DMS79 (cell line): Measurements from ENCODE around the gene EPHB3.

Experiments
- DNase-seq: peaks from one replicate; lab custom pipeline; 2025; lab: John Stamatoyannopoulos, UW

The EPHB3 gene

DNA sequence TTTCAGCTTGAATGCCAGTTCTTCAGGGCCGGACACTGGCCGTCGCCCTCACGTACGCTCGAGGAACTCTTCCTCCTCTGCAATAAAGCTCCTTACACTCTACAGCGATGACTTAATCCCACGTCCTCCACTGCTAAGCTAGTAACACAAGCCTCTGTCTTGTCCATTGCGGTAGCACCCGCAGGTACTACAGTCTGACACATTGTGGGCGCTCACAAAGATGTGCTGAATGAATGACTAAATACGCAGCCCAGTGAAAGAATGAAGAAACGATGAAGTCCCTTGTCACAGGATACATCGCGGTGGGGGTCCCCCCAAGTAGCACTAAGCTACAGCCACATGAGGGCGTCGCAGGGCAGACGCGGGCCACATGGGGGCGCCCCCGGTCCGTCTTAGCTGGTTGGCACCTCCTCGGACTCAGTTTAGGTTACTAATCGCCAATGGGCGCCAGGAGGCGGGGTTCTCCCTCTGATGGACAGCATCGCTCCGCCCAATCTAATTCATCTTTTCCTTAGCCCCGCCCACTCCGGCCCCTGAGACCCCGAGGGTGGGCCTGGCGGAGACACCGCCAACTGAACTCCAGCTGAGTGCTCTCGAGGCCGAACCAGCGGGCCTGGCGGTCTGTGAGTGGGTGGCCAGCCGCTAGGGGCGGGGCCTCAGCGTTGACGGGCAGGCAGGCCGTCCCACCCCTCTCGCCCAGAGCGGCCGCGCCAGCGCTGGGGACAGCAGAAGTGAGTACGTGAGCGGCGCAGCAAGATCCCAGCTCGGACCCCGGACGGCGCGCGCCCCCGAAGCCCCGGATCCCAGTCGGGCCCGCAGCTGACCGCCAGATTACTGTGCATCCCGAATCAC, at the start of gene EPHB3:
Gene EPHB3, plus strand, starts transcription at position 725 of the 852 bp plus-strand sequence. CDS start 451 bp downstream, outside the sequence.
- peak; percentile 97 for DNase-seq

GRCh38 chr3:184512621-184513020, 49.0 kb upstream of the EPHB3 start:
- DNase-seq = no peak

GRCh38 chr3:184513276-184514170, 48.1 kb upstream of the EPHB3 start:
- DNase-seq = peak; percentile 49

DNA sequence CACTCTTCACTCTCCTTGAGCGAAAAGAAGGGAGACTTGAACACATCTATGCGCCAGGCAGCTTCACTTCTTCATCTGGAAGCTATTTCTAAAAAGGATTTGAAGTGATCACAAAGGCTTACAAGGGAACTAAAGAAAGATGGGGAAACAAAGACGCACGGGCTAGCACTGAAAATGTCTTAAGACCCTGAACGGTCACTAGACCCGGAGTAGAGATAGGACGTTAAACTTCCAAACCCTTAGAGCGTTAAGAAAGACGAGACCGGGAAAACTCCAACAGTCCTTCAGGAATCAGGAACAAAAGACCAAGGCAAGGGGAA, 47.5 kb upstream of the EPHB3 start:
- DNase-seq = no peak

GRCh38 chr3:184523825-184524615, 37.6 kb upstream of the EPHB3 start:
- no peak for DNase-seq

DNA sequence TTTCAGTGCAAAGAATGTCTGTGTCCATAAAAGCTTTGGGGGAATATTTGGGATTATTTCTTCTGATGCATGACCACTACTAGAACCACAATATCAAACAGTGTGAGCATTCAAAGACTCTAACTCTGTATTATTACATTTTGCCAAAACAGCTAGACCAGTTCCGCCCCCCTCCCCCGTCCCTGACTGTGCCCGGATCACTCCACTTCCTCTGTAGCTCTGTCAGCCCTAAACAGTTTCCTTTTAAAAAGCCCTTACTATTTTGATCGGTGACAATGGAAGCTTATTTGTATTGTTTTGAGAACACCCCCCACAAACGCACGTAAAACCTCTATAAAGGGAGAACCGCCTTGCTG, 36.6 kb upstream of the EPHB3 start:
- DNase-seq = no peak

DNA sequence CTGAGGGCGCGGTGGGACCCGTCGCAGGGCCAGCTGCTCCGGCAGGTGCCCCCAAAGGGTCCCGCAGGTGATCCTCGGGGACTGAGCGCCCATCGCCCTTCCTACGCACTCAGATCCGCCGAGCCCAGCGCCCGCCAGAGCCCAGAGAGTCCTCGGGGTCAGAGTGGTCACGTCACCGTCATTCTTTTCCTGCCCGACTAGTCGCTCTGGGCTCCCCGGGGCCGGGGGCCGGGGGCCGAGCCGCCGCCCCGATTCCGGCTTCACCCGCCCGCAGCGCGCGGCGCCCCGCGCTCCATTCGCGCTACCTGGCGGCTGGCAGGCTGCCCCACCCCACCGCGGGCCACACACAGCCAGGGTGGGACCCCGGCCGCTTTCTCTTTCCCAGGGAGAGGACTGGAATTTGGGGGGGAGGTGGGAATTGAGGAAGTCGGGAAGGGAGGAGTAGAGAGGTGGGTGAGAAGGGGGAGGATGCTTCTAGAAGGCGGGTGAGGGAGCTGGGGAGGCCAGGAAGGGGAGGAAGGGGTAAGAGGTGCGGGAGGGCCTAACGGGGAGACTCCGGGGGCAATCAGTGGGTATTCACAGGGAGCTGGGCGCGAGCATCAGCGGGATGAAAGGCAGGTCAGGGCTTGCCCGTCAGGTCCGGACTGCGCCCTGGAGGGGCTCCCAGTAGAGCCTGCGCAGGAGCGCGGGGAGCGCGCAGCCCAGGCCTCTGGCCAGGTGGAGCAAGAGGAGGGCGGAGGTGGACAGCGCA, 36.1 kb upstream of the EPHB3 start:
- peak; percentile 12 for DNase-seq

- no peak for DNase-seq
Measured at GRCh38 chr3:184526088-184526433, 35.5 kb upstream of the EPHB3 start.

GRCh38 chr3:184531626-184532280, 29.8 kb upstream of the EPHB3 start:
- DNase-seq = no peak

GRCh38 chr3:184532940-184533732, 28.4 kb upstream of the EPHB3 start:
- DNase-seq = no peak

DNA sequence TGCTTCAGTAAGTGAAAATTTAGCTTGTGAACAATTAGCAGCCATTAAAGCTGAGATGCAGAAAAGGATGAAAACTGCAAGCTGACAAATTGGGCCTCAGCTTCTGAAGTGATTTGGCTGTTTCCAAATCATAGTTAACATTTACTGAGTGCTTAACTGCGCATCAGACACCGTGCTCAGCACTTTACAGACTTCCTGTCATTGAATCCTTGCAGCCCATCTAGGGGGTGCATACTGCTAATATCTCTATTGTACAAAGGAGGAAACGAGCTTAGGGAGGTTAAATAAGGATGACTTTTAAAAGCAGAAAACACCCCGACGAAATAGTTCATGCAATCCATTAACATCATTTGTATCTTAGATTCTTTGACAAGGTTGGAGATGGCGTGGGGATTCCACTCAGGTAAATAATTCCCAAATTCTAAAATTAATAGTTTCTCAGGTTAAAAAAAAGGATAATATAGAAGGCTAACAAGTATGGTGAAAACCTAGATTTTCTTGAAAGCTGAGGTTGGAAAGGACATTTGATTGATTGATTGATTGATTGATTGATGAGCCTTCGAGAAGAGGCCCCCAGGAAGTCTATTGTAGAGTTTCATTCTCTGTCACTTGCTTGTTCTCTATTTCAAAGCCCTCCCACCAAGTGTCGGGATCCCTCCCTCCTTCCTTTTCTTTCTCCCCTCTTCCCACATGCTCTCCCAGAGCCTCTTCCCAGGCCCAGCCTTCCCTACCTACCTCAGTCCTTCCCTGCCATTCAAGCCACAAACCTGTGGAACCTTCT, 23.5 kb upstream of the EPHB3 start:
- DNase-seq = no peak

GRCh38 chr3:184538666-184539431, 22.7 kb upstream of the EPHB3 start:
- no peak for DNase-seq

GRCh38 chr3:184539801-184540435, 21.7 kb upstream of the EPHB3 start:
- no peak for DNase-seq

DNA sequence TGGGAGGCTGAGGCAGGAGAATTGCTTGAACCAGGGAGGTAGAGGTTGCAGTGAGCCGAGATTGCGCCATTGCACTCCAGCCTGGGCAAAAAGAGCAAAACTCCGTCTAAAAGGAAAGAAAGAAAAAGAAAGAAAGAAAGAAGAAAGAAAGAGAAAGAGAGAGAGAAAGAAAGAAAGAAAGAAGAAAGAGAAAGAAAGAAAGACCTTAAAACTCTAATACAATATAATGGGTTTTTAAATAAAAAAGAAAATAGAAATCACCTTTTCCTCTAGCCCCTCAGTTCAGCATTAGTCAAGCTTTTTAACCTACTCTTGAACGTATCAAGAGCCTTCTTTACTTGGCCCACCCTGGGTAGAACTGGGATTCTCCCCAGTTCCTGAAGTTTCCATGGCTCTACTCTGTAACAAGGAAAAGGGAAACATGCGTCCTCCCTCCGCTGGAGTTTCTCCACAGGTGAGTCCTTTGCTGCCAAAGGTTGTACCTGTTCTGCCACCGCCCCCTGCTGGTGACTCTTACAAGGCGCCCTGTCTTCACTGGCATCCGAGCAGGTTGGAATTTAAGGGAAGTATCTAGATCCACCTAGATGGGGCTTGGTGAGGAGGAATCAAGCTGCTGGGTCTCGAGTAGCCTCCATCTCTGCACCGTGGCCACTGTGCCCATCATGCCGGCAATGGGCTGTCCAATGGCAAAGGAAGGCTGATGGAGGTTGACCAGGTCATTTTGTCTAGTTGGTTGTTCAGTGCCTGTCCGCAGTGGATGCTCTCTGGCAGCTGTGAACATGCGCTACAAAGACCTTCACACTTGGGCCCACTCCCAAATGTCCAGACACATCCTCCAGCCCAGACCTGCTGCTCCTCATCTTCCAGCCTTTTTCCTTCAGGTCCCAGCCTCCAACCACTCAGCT, 20.6 kb upstream of the EPHB3 start:
- peak; percentile 44 for DNase-seq

- DNase-seq = no peak
Measured at GRCh38 chr3:184541886-184542562, 19.6 kb upstream of the EPHB3 start.

GRCh38 chr3:184542577-184542976, 19.0 kb upstream of the EPHB3 start:
- DNase-seq = no peak

DNA sequence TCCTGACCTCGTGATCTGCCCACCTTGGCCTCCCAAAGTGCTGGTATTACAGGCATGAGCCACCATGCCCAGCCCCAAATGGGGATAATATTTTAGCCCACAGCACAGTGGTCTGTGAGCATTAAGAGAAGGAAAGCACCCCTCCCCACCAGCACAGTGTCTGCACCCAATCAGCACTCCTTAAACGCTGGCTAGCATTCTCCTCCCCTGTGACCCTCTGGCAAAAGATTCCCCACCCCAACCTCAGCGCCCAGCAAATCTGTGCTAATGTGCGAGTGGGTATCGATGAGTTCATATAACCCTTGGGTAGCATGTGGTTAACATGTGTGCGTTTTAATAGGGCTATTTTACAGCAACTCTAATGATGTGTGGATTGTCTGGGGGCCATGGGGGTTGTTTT, 18.3 kb upstream of the EPHB3 start:
- DNase-seq = no peak
